Measurements from ENCODE around the gene TAF3. TPM values are rescaled to one million over a fixed set of nuclear protein-coding genes. Genes with fewer than 3 reads are reported as not detected.

TAF3 gene
- total and polyA plus RNA-seq, 2 experiments from 2014 or later = 4.1 to 6.4 TPM

GRCh38 chr10:7862121-7862514, 43.8 kb downstream of the TAF3 start:
- DNase-seq (ENCODE audit: low spot score) = no peak
- Histone ChIP-seq H3K9me3 (ENCODE audit: low read depth) (peaks cover 13% of the 10 kb centered on the region), H3K4me1 (ENCODE audit: insufficient read depth) (no peaks in the 10 kb centered on the region), H3K27ac (no peak overlapping the region), H3K9me2 (replicated peaks; ENCODE audit: insufficient read depth) (no peaks in the 10 kb centered on the region), H2AFZ (no peak overlapping the region), H3K36me3 (replicated peaks; ENCODE audit: insufficient read depth, low read depth) (no peaks in the 10 kb centered on the region), H4K20me1 (ENCODE audit: insufficient read depth, poor library complexity, severe bottlenecking) (no peaks in the 10 kb centered on the region), H3K27me3 (no peaks in the 10 kb centered on the region), H3K79me2 (peaks cover 51% of the 10 kb centered on the region), H3K4me3 (no peak overlapping the region), H3K4me2 (no peak overlapping the region)
- TF ChIP-seq EZH2phosphoT487 (IDR thresholded peaks at IDR 0.05; ENCODE audit: low read depth, severe bottlenecking, unreplicated experiment) = no peak
- TF ChIP-seq CTCF (IDR thresholded peaks at IDR 0.05; ENCODE audit: poor library complexity) = no peak
- TF ChIP-seq EZH2 (IDR thresholded peaks at IDR 0.05; ENCODE audit: borderline replicate concordance) = no peak

GRCh38 chr10:7866176-7866575, 47.9 kb downstream of the TAF3 start:
- no peak overlapping the region for H3K4me3 ChIP-seq
- H3K4me1 ChIP-seq (ENCODE audit: insufficient read depth) = no peaks in the 10 kb centered on the region
- 69% methylated on average over 7 of the region's 7 CpGs for WGBS (ENCODE audit: low lambda C conversion rate, missing lambda C conversion rate)
- no peak overlapping the region for H3K27ac ChIP-seq
- H3K9me2 ChIP-seq (replicated peaks; ENCODE audit: insufficient read depth) = no peaks in the 10 kb centered on the region
- DNase-seq (ENCODE audit: low spot score) = no peak
- peaks cover 11% of the 10 kb centered on the region for H3K9me3 ChIP-seq (ENCODE audit: low read depth)
- no peaks in the 10 kb centered on the region for H3K27me3 ChIP-seq
- H3K79me2 ChIP-seq = peaks cover 32% of the 10 kb centered on the region
- no peak overlapping the region for H2AFZ ChIP-seq
- no peak overlapping the region for H3K4me2 ChIP-seq
- TF ChIP-seq EZH2 (IDR thresholded peaks at IDR 0.05; ENCODE audit: borderline replicate concordance) = no peak
- no peak for TF ChIP-seq CTCF (IDR thresholded peaks at IDR 0.05; ENCODE audit: poor library complexity)
- TF ChIP-seq EZH2phosphoT487 (IDR thresholded peaks at IDR 0.05; ENCODE audit: low read depth, severe bottlenecking, unreplicated experiment) = no peak
- H3K36me3 ChIP-seq (replicated peaks; ENCODE audit: insufficient read depth, low read depth) = no peaks in the 10 kb centered on the region
- H4K20me1 ChIP-seq (ENCODE audit: insufficient read depth, poor library complexity, severe bottlenecking) = no peaks in the 10 kb centered on the region

GRCh38 chr10:7872041-7872442, 53.7 kb downstream of the TAF3 start:
- WGBS (ENCODE audit: low lambda C conversion rate, missing lambda C conversion rate) = 17% methylated on average over 5 of the region's 5 CpGs
- no peaks in the 10 kb centered on the region for H4K20me1 ChIP-seq (ENCODE audit: insufficient read depth, poor library complexity, severe bottlenecking)
- DNase-seq (ENCODE audit: low spot score) = peak; percentile 31
- peaks cover 4% of the 10 kb centered on the region for H3K79me2 ChIP-seq
- H3K27me3 ChIP-seq = no peaks in the 10 kb centered on the region
- H3K4me1 ChIP-seq (ENCODE audit: insufficient read depth) = no peaks in the 10 kb centered on the region
- H3K36me3 ChIP-seq (replicated peaks; ENCODE audit: insufficient read depth, low read depth) = no peaks in the 10 kb centered on the region
- no peaks in the 10 kb centered on the region for H3K9me2 ChIP-seq (replicated peaks; ENCODE audit: insufficient read depth)
- H3K27ac ChIP-seq = no peak overlapping the region
- H3K4me2 ChIP-seq = peak overlapping the region; percentile 73
- no peaks in the 10 kb centered on the region for H3K9me3 ChIP-seq (ENCODE audit: low read depth)
- TF ChIP-seq EZH2phosphoT487 (IDR thresholded peaks at IDR 0.05; ENCODE audit: low read depth, severe bottlenecking, unreplicated experiment) = no peak
- TF ChIP-seq CTCF (IDR thresholded peaks at IDR 0.05; ENCODE audit: poor library complexity) = peak; percentile 78
- no peak for TF ChIP-seq EZH2 (IDR thresholded peaks at IDR 0.05; ENCODE audit: borderline replicate concordance)
- H2AFZ ChIP-seq = no peak overlapping the region
- peak overlapping the region; percentile 10 for H3K4me3 ChIP-seq

- Histone ChIP-seq H3K27ac (no peak overlapping the region), H3K9me2 (replicated peaks; ENCODE audit: insufficient read depth) (no peaks in the 10 kb centered on the region), H2AFZ (no peak overlapping the region), H3K36me3 (replicated peaks; ENCODE audit: insufficient read depth, low read depth) (no peaks in the 10 kb centered on the region), H3K79me2 (peaks cover 2% of the 10 kb centered on the region), H3K4me2 (no peak overlapping the region), H3K27me3 (no peaks in the 10 kb centered on the region), H4K20me1 (ENCODE audit: insufficient read depth, poor library complexity, severe bottlenecking) (no peaks in the 10 kb centered on the region), H3K9me3 (ENCODE audit: low read depth) (no peaks in the 10 kb centered on the region), H3K4me3 (no peak overlapping the region), H3K4me1 (ENCODE audit: insufficient read depth) (no peaks in the 10 kb centered on the region)
- 40% methylated on average over 2 of the region's 2 CpGs for WGBS (ENCODE audit: low lambda C conversion rate, missing lambda C conversion rate)
- no peak for TF ChIP-seq EZH2phosphoT487 (IDR thresholded peaks at IDR 0.05; ENCODE audit: low read depth, severe bottlenecking, unreplicated experiment)
- no peak for TF ChIP-seq EZH2 (IDR thresholded peaks at IDR 0.05; ENCODE audit: borderline replicate concordance)
- no peak for TF ChIP-seq CTCF (IDR thresholded peaks at IDR 0.05; ENCODE audit: poor library complexity)
- DNase-seq (ENCODE audit: low spot score) = no peak
Observed at GRCh38 chr10:7874864-7875263, 56.6 kb downstream of the TAF3 start.

Measured in hepatocyte (in vitro differentiated cells).